ENCODE measurements around the gene SYNE3. TPM values are rescaled to one million over a fixed set of nuclear protein-coding genes. Genes with fewer than 3 reads are reported as not detected.

Gene SYNE3
- polyA plus RNA-seq, 6 donors from 2014 or later = 0.71 to 9.4 (median 5.3) TPM

- H3K27ac Mint-ChIP-seq = no peak overlapping the region
- H3K27me3 Mint-ChIP-seq = no peaks in the 10 kb centered on the region
- no peak for DNase-seq
- ATAC-seq (ENCODE audit: low read depth in 2 of 2) = no peak
- peaks cover 37 to 45% (median 42%) of the 10 kb centered on the region in 3 donors for H3K4me1 Mint-ChIP-seq
- no peaks in the 10 kb centered on the region for H3K9me3 Mint-ChIP-seq
- H3K36me3 Mint-ChIP-seq = peaks cover 21 to 39% of the 10 kb centered on the region in 2 donors
- no peak overlapping the region for H3K4me3 Mint-ChIP-seq
Measured at GRCh38 chr14:95474941-95475340, 41.5 kb downstream of the SYNE3 start.

DNA sequence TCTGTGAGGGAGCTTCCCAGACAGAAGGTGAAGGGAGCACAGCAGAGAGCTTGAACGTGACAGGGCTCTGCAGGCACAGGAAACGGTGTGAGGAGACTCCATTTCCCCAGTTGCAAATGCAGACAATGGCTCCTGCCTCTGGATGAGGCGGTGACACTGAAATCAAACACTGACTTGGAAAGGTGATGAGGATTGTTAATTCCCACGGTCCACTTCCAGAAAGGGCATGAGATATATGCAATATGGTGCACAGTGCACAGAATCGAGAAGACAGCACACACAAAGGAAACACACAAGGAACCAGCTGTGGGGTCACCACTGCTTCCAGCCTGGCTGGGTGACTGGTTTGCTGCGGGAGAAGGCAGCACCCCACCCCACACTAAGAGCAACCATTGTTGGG lies 42.0 kb downstream of the SYNE3 start:
- H3K27ac Mint-ChIP-seq = no peak overlapping the region
- H3K27me3 Mint-ChIP-seq = no peaks in the 10 kb centered on the region
- no peak overlapping the region for H3K4me3 Mint-ChIP-seq
- ATAC-seq (ENCODE audit: low read depth in 2 of 2) (no peak), DNase-seq (no peak)
- peaks cover 24 to 38% of the 10 kb centered on the region in 2 donors for H3K36me3 Mint-ChIP-seq
- no peaks in the 10 kb centered on the region for H3K9me3 Mint-ChIP-seq
- peaks cover 36 to 41% (median 40%) of the 10 kb centered on the region in 3 donors for H3K4me1 Mint-ChIP-seq

DNA sequence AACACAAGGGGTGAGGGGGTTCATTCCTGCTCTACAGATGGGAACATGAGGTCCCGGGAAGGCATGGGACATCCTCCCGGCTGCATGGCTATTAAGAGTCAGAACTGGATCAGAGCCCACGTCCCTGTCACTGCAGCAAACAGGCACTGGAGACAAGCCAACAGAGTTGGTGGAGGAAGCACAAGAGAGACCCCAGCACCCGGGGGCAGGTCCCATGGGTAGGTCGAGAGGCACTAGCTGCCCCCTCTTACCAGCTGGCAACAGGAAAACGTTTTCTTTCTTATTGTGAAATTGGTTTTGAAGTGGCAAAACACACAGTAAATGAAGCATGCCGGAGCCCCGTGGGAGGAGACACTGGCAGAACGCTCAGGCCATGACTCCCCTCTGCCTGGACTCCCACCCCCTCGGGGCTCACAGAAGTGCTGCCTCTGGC lies 43.6 kb downstream of the SYNE3 start:
- no peaks in the 10 kb centered on the region for H3K27me3 Mint-ChIP-seq
- peaks cover 24 to 45% of the 10 kb centered on the region in 2 donors for H3K36me3 Mint-ChIP-seq
- no peaks in the 10 kb centered on the region for H3K9me3 Mint-ChIP-seq
- no peak for DNase-seq
- peak in 1 of 2 donors; percentile 34 for ATAC-seq (ENCODE audit: low read depth in 2 of 2)
- H3K4me3 Mint-ChIP-seq = peak overlapping the region in 7 of 8 donors; percentile 34 to 83 (median 47)
- peaks cover 37 to 42% (median 38%) of the 10 kb centered on the region in 3 donors for H3K4me1 Mint-ChIP-seq
- peak overlapping the region; percentile 52 to 93 (median 81) for H3K27ac Mint-ChIP-seq

- H3K9me3 Mint-ChIP-seq = no peaks in the 10 kb centered on the region
- ATAC-seq (ENCODE audit: low read depth in 2 of 2) (no peak), DNase-seq (no peak)
- H3K36me3 Mint-ChIP-seq = peaks cover 24 to 45% of the 10 kb centered on the region in 2 donors
- H3K27me3 Mint-ChIP-seq = no peaks in the 10 kb centered on the region
- peaks cover 33 to 42% (median 37%) of the 10 kb centered on the region in 3 donors for H3K4me1 Mint-ChIP-seq
- H3K27ac Mint-ChIP-seq = peak overlapping the region in 4 of 6 donors; percentile 4 to 60 (median 36)
- H3K4me3 Mint-ChIP-seq = peak overlapping the region in 1 of 8 donors; percentile 63
Measured at GRCh38 chr14:95471476-95471875, 45.0 kb downstream of the SYNE3 start.

DNA sequence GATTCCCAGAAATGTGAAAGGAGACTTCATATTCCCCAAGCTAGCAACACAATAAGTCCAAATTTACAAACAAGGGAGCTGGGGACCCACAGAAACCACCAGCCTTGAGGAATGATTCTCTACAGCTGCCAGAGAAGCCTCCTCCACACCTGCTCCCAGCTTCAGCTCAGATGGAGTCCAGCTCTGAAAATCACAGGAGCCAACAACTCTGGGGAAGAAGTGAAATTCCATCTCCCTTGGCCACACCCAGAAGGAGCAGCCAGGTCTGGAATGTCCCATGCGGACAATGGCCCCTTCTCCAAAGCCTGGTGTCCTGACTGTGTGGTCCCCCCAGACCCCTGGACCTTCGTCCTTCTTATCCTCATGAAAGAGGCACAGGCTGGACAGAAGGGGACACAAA lies 45.4 kb downstream of the SYNE3 start:
- Mint-ChIP-seq H3K36me3 (peaks cover 24 to 45% of the 10 kb centered on the region in 2 donors), H3K4me3 (no peak overlapping the region), H3K27me3 (no peaks in the 10 kb centered on the region), H3K9me3 (no peaks in the 10 kb centered on the region), H3K4me1 (peaks cover 33 to 42% (median 38%) of the 10 kb centered on the region in 3 donors), H3K27ac (peak overlapping the region in 3 of 6 donors; percentile 14 to 67 (median 58))
- ATAC-seq (ENCODE audit: low read depth in 2 of 2) (no peak), DNase-seq (no peak)

DNA sequence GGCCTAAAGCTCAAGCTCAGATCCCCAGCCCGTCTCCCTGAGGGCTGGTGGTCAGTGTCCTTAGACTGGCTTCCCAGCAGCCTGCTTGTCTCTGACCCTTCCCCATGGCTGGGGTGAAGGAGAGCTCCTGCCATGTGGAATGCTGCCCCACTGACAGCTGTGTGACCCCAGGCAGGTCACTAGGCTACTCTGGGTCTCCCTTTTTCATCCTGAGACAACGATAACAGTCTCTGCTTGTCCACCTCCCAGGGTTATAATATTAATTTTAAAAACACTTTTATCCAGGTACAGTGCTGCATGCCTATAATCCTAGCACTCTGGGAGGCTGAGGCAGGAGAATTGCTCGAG lies 47.3 kb downstream of the SYNE3 start:
- DNase-seq (no peak), ATAC-seq (ENCODE audit: low read depth in 2 of 2) (no peak)
- H3K9me3 Mint-ChIP-seq = no peaks in the 10 kb centered on the region
- H3K36me3 Mint-ChIP-seq = peaks cover 19 to 51% of the 10 kb centered on the region in 2 donors
- peaks cover 48 to 52% (median 51%) of the 10 kb centered on the region in 3 donors for H3K4me1 Mint-ChIP-seq
- no peak overlapping the region for H3K27ac Mint-ChIP-seq
- no peaks in the 10 kb centered on the region for H3K27me3 Mint-ChIP-seq
- H3K4me3 Mint-ChIP-seq = no peak overlapping the region

DNA sequence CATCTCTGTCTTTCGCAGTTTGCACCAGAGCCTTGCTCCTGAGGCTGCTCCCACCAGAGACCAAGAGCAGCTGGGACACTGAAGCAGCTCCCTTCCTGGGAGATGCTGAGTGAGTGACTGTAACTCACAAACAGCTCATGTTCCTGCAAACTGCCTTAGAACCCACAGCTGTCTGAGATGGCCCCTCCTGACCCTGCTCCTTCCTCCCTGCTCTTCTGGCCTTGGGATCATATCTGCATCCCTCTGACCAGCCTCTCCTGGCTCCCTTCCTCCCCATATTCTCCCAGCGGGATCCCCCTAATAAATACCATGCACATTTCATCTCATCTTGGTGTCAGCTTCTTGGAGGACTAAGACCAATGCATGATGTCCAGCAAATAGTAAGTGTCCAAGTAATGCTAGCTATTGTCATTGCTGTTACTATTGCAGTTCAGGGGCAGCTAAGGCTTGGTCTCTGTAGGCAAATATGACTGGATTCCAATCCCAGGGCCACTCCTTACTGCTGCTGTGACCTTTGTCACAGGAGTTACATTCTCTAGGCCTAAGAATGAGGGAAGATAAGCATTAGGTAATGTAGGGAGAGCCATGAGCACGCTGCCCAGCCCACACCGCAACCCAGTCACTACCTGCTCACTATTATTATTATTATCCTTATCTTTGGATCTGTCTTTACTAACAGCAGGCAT lies 47.9 kb downstream of the SYNE3 start:
- H3K27me3 Mint-ChIP-seq = no peaks in the 10 kb centered on the region
- no peak overlapping the region for H3K4me3 Mint-ChIP-seq
- H3K27ac Mint-ChIP-seq = peak overlapping the region in 3 of 6 donors; percentile 24 to 70 (median 53)
- ATAC-seq (ENCODE audit: low read depth in 2 of 2) (no peak), DNase-seq (no peak)
- H3K4me1 Mint-ChIP-seq = peaks cover 48 to 53% (median 51%) of the 10 kb centered on the region in 3 donors
- no peaks in the 10 kb centered on the region for H3K9me3 Mint-ChIP-seq
- peaks cover 15 to 46% of the 10 kb centered on the region in 2 donors for H3K36me3 Mint-ChIP-seq

DNA sequence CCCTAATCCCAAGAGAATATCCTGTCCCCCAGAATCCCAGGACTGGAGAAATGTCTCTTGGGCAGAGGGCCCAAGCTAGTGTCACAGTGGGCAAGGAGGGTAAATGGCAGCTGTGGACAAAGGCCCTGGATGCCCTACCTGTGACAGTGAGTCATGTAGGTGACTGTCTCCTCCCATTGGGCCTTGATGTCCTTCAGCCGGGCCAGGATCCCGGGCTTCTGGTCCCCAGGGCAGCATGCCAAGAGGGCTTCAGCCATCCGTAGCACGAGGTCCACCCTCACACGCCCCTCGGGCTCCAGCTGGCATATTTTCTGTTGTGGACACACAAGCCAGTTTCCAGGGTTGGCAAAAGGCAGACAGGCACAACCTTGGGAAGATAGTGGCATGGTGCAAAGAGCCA lies 48.8 kb downstream of the SYNE3 start:
- DNase-seq = no peak
- no peak overlapping the region for H3K4me3 Mint-ChIP-seq
- H3K4me1 Mint-ChIP-seq = peaks cover 48 to 51% (median 51%) of the 10 kb centered on the region in 3 donors
- H3K36me3 Mint-ChIP-seq = peaks cover 15 to 39% of the 10 kb centered on the region in 2 donors
- H3K27me3 Mint-ChIP-seq = no peaks in the 10 kb centered on the region
- H3K9me3 Mint-ChIP-seq = no peaks in the 10 kb centered on the region
- ATAC-seq (ENCODE audit: low read depth in 2 of 2) = no peak
- peak overlapping the region in 2 of 6 donors; percentile 47 to 89 for H3K27ac Mint-ChIP-seq

- peaks cover 15 to 39% of the 10 kb centered on the region in 2 donors for H3K36me3 Mint-ChIP-seq
- peak overlapping the region in 4 of 6 donors; percentile 19 to 89 (median 53) for H3K27ac Mint-ChIP-seq
- DNase-seq (no peak), ATAC-seq (ENCODE audit: low read depth in 2 of 2) (no peak)
- H3K4me3 Mint-ChIP-seq = no peak overlapping the region
- H3K27me3 Mint-ChIP-seq = no peaks in the 10 kb centered on the region
- peaks cover 48 to 52% (median 51%) of the 10 kb centered on the region in 3 donors for H3K4me1 Mint-ChIP-seq
- H3K9me3 Mint-ChIP-seq = no peaks in the 10 kb centered on the region
Measured at GRCh38 chr14:95467232-95467631, 49.2 kb downstream of the SYNE3 start.

Other genes starting within 250 kb of the SYNE3 start
- gene CLMN, start 196.7 kb downstream of the SYNE3 start, polyA plus RNA-seq (ENCODE audit: low read depth in 6 of 6) = 10 to 100 TPM in 5 of 6 donors, 1 to 10 TPM in 1; 4.9 to 23.8 (median 12.7) TPM
- gene GLRX5, start 18.4 kb upstream of the SYNE3 start, polyA plus RNA-seq (ENCODE audit: low read depth in 6 of 6) = 10 to 100 TPM; 51.3 to 98.1 (median 62.4) TPM
- 10 to 100 TPM; 15.0 to 44.0 (median 35.9) TPM for gene TCL1B, start 169.8 kb upstream of the SYNE3 start, polyA plus RNA-seq (ENCODE audit: low read depth in 6 of 6)
- 1,000 to 10,000 TPM; 3,311 to 6,921 (median 4,382) TPM for gene TCL1A, start 197.5 kb upstream of the SYNE3 start, polyA plus RNA-seq (ENCODE audit: low read depth in 6 of 6)

All from naive B cell (primary cell).